Measurements from ENCODE around the gene DSCAML1.

Gene DSCAML1

DNA sequence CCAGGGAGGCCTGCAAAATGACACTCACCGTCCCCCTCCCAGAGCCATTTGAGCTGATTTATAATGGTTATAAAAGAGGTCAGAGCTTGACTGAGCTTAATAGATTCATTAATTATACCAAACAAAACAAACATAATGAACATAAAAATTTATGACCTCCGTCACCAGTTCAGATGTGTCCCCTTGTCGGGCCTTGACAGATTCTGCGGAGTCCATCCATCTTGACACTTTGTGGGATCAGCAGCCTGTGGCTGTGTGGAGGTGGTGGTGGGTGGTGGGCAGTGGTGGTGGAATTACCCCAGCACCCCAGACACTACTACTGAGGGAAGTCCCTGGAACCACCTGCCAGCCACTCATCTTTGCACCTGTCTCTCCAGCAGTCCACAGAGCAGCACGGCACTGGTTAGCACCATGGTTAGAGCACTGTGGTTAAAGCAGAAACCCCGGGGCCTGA, 83.5 kb downstream of the DSCAML1 start:
- no peak for TF ChIP-seq EZH2 (IDR thresholded peaks at IDR 0.05; ENCODE audit: borderline replicate concordance, low read length)
- TF ChIP-seq, protein P1, sequence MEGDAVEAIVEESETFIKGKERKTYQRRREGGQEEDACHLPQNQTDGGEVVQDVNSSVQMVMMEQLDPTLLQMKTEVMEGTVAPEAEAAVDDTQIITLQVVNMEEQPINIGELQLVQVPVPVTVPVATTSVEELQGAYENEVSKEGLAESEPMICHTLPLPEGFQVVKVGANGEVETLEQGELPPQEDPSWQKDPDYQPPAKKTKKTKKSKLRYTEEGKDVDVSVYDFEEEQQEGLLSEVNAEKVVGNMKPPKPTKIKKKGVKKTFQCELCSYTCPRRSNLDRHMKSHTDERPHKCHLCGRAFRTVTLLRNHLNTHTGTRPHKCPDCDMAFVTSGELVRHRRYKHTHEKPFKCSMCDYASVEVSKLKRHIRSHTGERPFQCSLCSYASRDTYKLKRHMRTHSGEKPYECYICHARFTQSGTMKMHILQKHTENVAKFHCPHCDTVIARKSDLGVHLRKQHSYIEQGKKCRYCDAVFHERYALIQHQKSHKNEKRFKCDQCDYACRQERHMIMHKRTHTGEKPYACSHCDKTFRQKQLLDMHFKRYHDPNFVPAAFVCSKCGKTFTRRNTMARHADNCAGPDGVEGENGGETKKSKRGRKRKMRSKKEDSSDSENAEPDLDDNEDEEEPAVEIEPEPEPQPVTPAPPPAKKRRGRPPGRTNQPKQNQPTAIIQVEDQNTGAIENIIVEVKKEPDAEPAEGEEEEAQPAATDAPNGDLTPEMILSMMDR (IDR thresholded peaks at IDR 0.05; ENCODE audit: low read length) = no peak
- no peak overlapping the region for H3K27ac ChIP-seq (ENCODE audit: low read depth, low read length, poor library complexity, severe bottlenecking)
- no peak overlapping the region for H3K4me3 ChIP-seq (ENCODE audit: low read depth, low read length, poor library complexity, severe bottlenecking)
- H2AFZ ChIP-seq (ENCODE audit: low read length) = no peak overlapping the region
- no peak overlapping the region for H3K4me2 ChIP-seq (ENCODE audit: low read length)
- no peaks in the 10 kb centered on the region for H3K36me3 ChIP-seq (ENCODE audit: insufficient read depth, low read length)
- H4K20me1 ChIP-seq (ENCODE audit: insufficient read depth, low read length) = no peaks in the 10 kb centered on the region
- no peaks in the 10 kb centered on the region for H3K9me3 ChIP-seq (ENCODE audit: low read length)
- H3K9me2 ChIP-seq (ENCODE audit: low read depth, low read length) = no peaks in the 10 kb centered on the region
- peaks cover 6% of the 10 kb centered on the region for H3K4me1 ChIP-seq (ENCODE audit: insufficient read depth, low read length, severe bottlenecking)
- no peaks in the 10 kb centered on the region for H3K79me2 ChIP-seq (ENCODE audit: insufficient read depth, low read length)
- H3K27me3 ChIP-seq (ENCODE audit: insufficient read depth, low read length) = no peaks in the 10 kb centered on the region
- no peak overlapping the region for H3K9ac ChIP-seq (ENCODE audit: low read length)
- H3F3A ChIP-seq (ENCODE audit: insufficient read depth, low read length) = no peaks in the 10 kb centered on the region

DNA sequence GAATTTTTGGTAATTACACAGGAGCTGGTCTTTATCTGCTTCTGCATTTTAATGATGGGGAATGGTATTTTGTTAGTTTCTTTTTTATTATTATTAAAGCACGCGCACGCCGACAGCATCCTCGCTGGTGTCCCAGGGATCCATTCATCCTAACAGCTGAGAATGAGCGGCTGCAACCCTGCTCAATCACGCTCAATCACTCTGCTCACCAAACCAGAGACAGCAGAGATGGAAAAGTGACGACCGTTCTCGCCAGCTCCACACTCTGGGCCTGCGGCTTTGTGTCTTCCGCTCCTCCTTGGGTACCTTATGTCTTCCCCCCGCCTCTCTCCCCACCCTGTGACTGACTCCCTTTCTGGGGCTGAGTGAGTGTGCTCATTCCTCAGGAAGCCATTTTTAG, 84.5 kb downstream of the DSCAML1 start:
- Histone ChIP-seq H3K9ac (ENCODE audit: low read length) (no peak overlapping the region), H3K4me1 (ENCODE audit: insufficient read depth, low read length, severe bottlenecking) (peaks cover 6% of the 10 kb centered on the region), H3K9me2 (ENCODE audit: low read depth, low read length) (no peaks in the 10 kb centered on the region), H3K4me2 (ENCODE audit: low read length) (no peak overlapping the region), H4K20me1 (ENCODE audit: insufficient read depth, low read length) (no peaks in the 10 kb centered on the region), H3K79me2 (ENCODE audit: insufficient read depth, low read length) (no peaks in the 10 kb centered on the region), H3F3A (ENCODE audit: insufficient read depth, low read length) (no peaks in the 10 kb centered on the region), H3K27ac (ENCODE audit: low read depth, low read length, poor library complexity, severe bottlenecking) (no peak overlapping the region), H2AFZ (ENCODE audit: low read length) (no peak overlapping the region), H3K9me3 (ENCODE audit: low read length) (no peaks in the 10 kb centered on the region), H3K36me3 (ENCODE audit: insufficient read depth, low read length) (no peaks in the 10 kb centered on the region), H3K27me3 (ENCODE audit: insufficient read depth, low read length) (no peaks in the 10 kb centered on the region), H3K4me3 (ENCODE audit: low read depth, low read length, poor library complexity, severe bottlenecking) (no peak overlapping the region)
- TF ChIP-seq, protein P1 (IDR thresholded peaks at IDR 0.05; ENCODE audit: low read length) = no peak
- TF ChIP-seq EZH2 (IDR thresholded peaks at IDR 0.05; ENCODE audit: borderline replicate concordance, low read length) = no peak

DNA sequence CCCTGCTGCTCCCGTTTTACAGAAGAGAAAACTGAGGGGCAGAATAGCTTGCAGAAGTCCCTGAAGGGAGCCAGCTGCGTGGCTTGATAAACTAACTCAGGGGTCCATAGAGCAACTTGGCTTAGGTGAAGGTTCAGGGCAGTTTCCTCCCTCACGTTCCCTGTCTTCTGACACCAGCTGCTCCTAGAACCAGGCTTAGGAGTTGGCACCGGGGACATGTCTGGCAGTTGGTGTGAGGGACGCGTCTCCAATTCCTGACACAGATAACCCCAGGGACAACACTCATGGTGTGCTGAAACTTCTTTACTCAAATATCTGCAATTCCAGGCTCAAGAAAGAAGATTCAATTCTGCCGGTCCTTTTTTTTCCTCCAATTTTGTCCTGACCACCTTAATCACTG, 85.7 kb downstream of the DSCAML1 start:
- Histone ChIP-seq H3K79me2 (ENCODE audit: insufficient read depth, low read length) (no peaks in the 10 kb centered on the region), H3K36me3 (ENCODE audit: insufficient read depth, low read length) (no peaks in the 10 kb centered on the region), H3K4me1 (ENCODE audit: insufficient read depth, low read length, severe bottlenecking) (peaks cover under 1% of the 10 kb centered on the region), H3K27ac (ENCODE audit: low read depth, low read length, poor library complexity, severe bottlenecking) (no peak overlapping the region), H3F3A (ENCODE audit: insufficient read depth, low read length) (no peaks in the 10 kb centered on the region), H3K9me2 (ENCODE audit: low read depth, low read length) (no peaks in the 10 kb centered on the region), H3K4me2 (ENCODE audit: low read length) (no peak overlapping the region), H2AFZ (ENCODE audit: low read length) (no peak overlapping the region), H3K9ac (ENCODE audit: low read length) (no peak overlapping the region), H3K27me3 (ENCODE audit: insufficient read depth, low read length) (no peaks in the 10 kb centered on the region), H4K20me1 (ENCODE audit: insufficient read depth, low read length) (no peaks in the 10 kb centered on the region), H3K4me3 (ENCODE audit: low read depth, low read length, poor library complexity, severe bottlenecking) (no peak overlapping the region), H3K9me3 (ENCODE audit: low read length) (no peaks in the 10 kb centered on the region)
- TF ChIP-seq, protein P1 (IDR thresholded peaks at IDR 0.05; ENCODE audit: low read length) = no peak
- no peak for TF ChIP-seq EZH2 (IDR thresholded peaks at IDR 0.05; ENCODE audit: borderline replicate concordance, low read length)

All from OCI-LY1 (cell line).